H1 (cell line): ENCODE results near the gene GPM6B. TPM values are rescaled to one million over a fixed set of nuclear protein-coding genes. Genes with fewer than 3 reads are reported as not detected.
A peak's percentile ranks its signal among the peaks of the same experiment; 100 is the strongest.

ENCODE experiments used
- CTCF ChIA-PET: fragments of 300-600 bp; sonication (Branson Sonifier 250); formaldehyde crosslinking; loops from one replicate; lab custom pipeline; 2021; ENCODE audit not compliant: partially characterized antibody; lab: Charles Lee
- POLR2A ChIA-PET: fragments of 300-600 bp; sonication (Branson Sonifier 250); formaldehyde crosslinking; loops from one replicate; lab custom pipeline; 2021; ENCODE audit warnings: inconsistent platforms; ENCODE audit not compliant: partially characterized antibody; lab: Charles Lee
- DNase-seq, 2 experiments: peaks; one replicate each; pipeline versions ENCODE4 v3.0.0 to v3.0.0-alpha.2; 2010 to 2022; ENCODE audit warnings: low spot score in 2 of 2, low read depth in 1 of 2, mixed read lengths in 1 of 2
- FAIRE-seq: peaks from 2 replicates; lab custom pipeline; 2011; peaks lifted over from hg19 to GRCh38; lab: Jason Lieb, UNC
- H2AFZ ChIP-seq: 2 replicates; pipeline ENCODE4 v1.8.1; 2012; ENCODE audit warnings: low read length, inconsistent platforms
- H2AK5ac ChIP-seq: 2 replicates; pipeline ENCODE4 v1.6.1; 2013; ENCODE audit warnings: low read depth, low read length
- H2BK120ac ChIP-seq: replicated peaks from 2 replicates; pipeline ENCODE3; 2013; ENCODE audit warnings: low read depth, low read length, inconsistent platforms
- H2BK12ac ChIP-seq: 2 replicates; pipeline ENCODE4 v1.6.1; 2013; ENCODE audit warnings: low read depth, low read length
- H2BK15ac ChIP-seq: 2 replicates; pipeline ENCODE4 v1.6.1; 2013; ENCODE audit warnings: low read length
- H2BK20ac ChIP-seq: 2 replicates; pipeline ENCODE4 v1.6.1; 2013; ENCODE audit warnings: low read length
- H2BK5ac ChIP-seq: 2 replicates; pipeline ENCODE4 v1.6.1; 2013; ENCODE audit warnings: low read depth, low read length
- H3K14ac ChIP-seq: 2 replicates; pipeline ENCODE4 v1.6.1; 2013; ENCODE audit warnings: inconsistent platforms; ENCODE audit not compliant: insufficient read length
- H3K18ac ChIP-seq: 2 replicates; pipeline ENCODE4 v1.6.1; 2013; ENCODE audit warnings: low read length; ENCODE audit errors: extremely low read depth
- H3K23ac ChIP-seq: 2 replicates; pipeline ENCODE4 v1.6.1; 2013; ENCODE audit warnings: inconsistent platforms; ENCODE audit not compliant: insufficient read length
- H3K23me2 ChIP-seq: 2 replicates; pipeline ENCODE4 v1.6.1; 2013; ENCODE audit warnings: low read depth, low read length
- H3K27ac ChIP-seq: 2 replicates; pipeline ENCODE4 v1.6.1; 2011; ENCODE audit warnings: low read depth, low read length, inconsistent platforms
- H3K27me3 ChIP-seq, 4 experiments: replicated peaks in 1 of 4; 1 replicate in 1 of 4; 2 replicates in 3 of 4; pipeline versions ENCODE4 v1.6.1 to v1.8.1; 2011 to 2013; ENCODE audit warnings: low read length in 3 of 4, mild to moderate bottlenecking in 3 of 4, inconsistent platforms in 2 of 4, mixed read lengths in 2 of 4, moderate library complexity in 1 of 4; ENCODE audit not compliant: control insufficient read depth in 3 of 4, insufficient read depth in 3 of 4; ENCODE audit errors: extremely low read depth in 1 of 4
- H3K36me3 ChIP-seq, 4 experiments: 2 replicates each; pipeline versions ENCODE4 v1.6.1 to v1.8.1; 2011 to 2013; ENCODE audit warnings: mild to moderate bottlenecking in 4 of 4, low read length in 3 of 4, moderate library complexity in 2 of 4, control low read depth in 1 of 4, inconsistent platforms in 1 of 4; ENCODE audit not compliant: insufficient read depth in 4 of 4, control insufficient read depth in 2 of 4
- H3K4ac ChIP-seq: replicated peaks from 2 replicates; pipeline ENCODE3; 2013; ENCODE audit warnings: low read length, low read depth, mixed read lengths, inconsistent platforms; ENCODE audit not compliant: insufficient read length
- H3K4me1 ChIP-seq, 4 experiments: replicated peaks in 1 of 4; 1 replicate in 1 of 4; 2 replicates in 3 of 4; pipeline versions ENCODE4 v1.6.1 to v1.8.1; 2011 to 2013; ENCODE audit warnings: low read length in 3 of 4, inconsistent platforms in 2 of 4, mixed read lengths in 1 of 4; ENCODE audit not compliant: insufficient read depth in 4 of 4, control insufficient read depth in 3 of 4
- H3K4me2 ChIP-seq, 2 experiments: 2 replicates each; pipeline versions ENCODE4 v1.6.1 to v1.8.1; 2011 to 2013; ENCODE audit warnings: low read depth in 2 of 2, low read length in 2 of 2, control low read depth in 1 of 2, inconsistent platforms in 1 of 2, mild to moderate bottlenecking in 1 of 2; ENCODE audit not compliant: insufficient read depth in 1 of 2
- H3K4me3 ChIP-seq, 4 experiments: fragments of 200-600, 300-600 bp in 1 of 4; sonication (generic), shearing (Covaris generic), sonication (Bioruptor Twin) in 1 of 4; 2 replicates each; pipeline versions ENCODE4 v1.5.1 to v1.8.1; 2011 to 2016; ENCODE audit warnings: low read length in 4 of 4, low read depth in 3 of 4, control low read depth in 2 of 4, inconsistent platforms in 2 of 4, mild to moderate bottlenecking in 2 of 4, mixed read lengths in 1 of 4, moderate library complexity in 1 of 4; ENCODE audit not compliant: insufficient read depth in 2 of 4; ENCODE audit errors: extremely low read depth in 1 of 4
- H3K56ac ChIP-seq: replicated peaks from 2 replicates; pipeline ENCODE3; 2013; ENCODE audit warnings: low read depth, mild to moderate bottlenecking, mixed read lengths, low read length, inconsistent platforms; ENCODE audit not compliant: insufficient read length
- H3K79me1 ChIP-seq: 2 replicates; pipeline ENCODE4 v1.6.1; 2013; ENCODE audit warnings: low read depth, low read length, control low read depth
- H3K79me2 ChIP-seq, 2 experiments: 2 replicates each; pipeline versions ENCODE4 v1.6.1 to v1.8.1; 2012 to 2013; ENCODE audit warnings: low read length in 2 of 2, mild to moderate bottlenecking in 2 of 2, inconsistent platforms in 1 of 2; ENCODE audit not compliant: insufficient read depth in 2 of 2, control insufficient read depth in 1 of 2
- H3K9ac ChIP-seq, 4 experiments: replicated peaks in 1 of 4; 1 replicate in 1 of 4; 2 replicates in 3 of 4; pipeline versions ENCODE4 v1.6.1 to v1.8.1; 2011 to 2013; ENCODE audit warnings: low read depth in 3 of 4, low read length in 3 of 4, control low read depth in 2 of 4, mild to moderate bottlenecking in 2 of 4, moderate library complexity in 2 of 4, inconsistent platforms in 1 of 4; ENCODE audit errors: extremely low read depth in 1 of 4
- H3K9me3 ChIP-seq, 2 experiments: 2 replicates each; pipeline versions ENCODE4 v1.6.1 to v1.8.1; 2012 to 2013; ENCODE audit warnings: mild to moderate bottlenecking in 2 of 2, moderate library complexity in 2 of 2, control low read depth in 1 of 2, inconsistent platforms in 1 of 2, low read depth in 1 of 2, low read length in 1 of 2, mixed read lengths in 1 of 2; ENCODE audit not compliant: insufficient read depth in 2 of 2
- H4K20me1 ChIP-seq, 2 experiments: replicated peaks in 1 of 2; 2 replicates each; pipeline versions ENCODE3 to v1.8.1; 2011 to 2013; ENCODE audit warnings: inconsistent platforms in 2 of 2, low read length in 2 of 2, mild to moderate bottlenecking in 1 of 2; ENCODE audit not compliant: insufficient read depth in 2 of 2, control insufficient read depth in 1 of 2
- H4K5ac ChIP-seq: 2 replicates; pipeline ENCODE4 v1.6.1; 2013; ENCODE audit warnings: low read length, low read depth, mixed read lengths, inconsistent platforms; ENCODE audit not compliant: insufficient read length
- H4K8ac ChIP-seq: 2 replicates; pipeline ENCODE4 v1.8.0; 2013; ENCODE audit warnings: mild to moderate bottlenecking, moderate library complexity, low read length, inconsistent platforms; ENCODE audit not compliant: insufficient read depth; ENCODE audit errors: extremely low read depth
- H4K91ac ChIP-seq: replicated peaks from 2 replicates; pipeline ENCODE3; 2013; ENCODE audit warnings: low read length, mixed read lengths, inconsistent platforms; ENCODE audit not compliant: insufficient read length
- EGR1 ChIP-seq: IDR thresholded peaks from 2 replicates; pipeline ENCODE4 v1.6.1; 2011; ENCODE audit warnings: low read depth, low read length, borderline replicate concordance
- RXRA ChIP-seq: IDR thresholded peaks from 2 replicates; pipeline ENCODE4 v1.6.1; 2011; ENCODE audit warnings: low read depth, mild to moderate bottlenecking, low read length, moderate library complexity; ENCODE audit not compliant: insufficient read depth
- YY1 ChIP-seq: IDR thresholded peaks from 2 replicates; pipeline ENCODE4 v1.6.1; 2011; ENCODE audit warnings: low read depth, mild to moderate bottlenecking, low read length
- WGBS, 2 experiments: shearing (Covaris generic) in 1 of 2; methylation state at CpG; one replicate each; pipeline versions ENCODE4 v1.1.6 to v1.1.7; 2013 to 2015; ENCODE audit warnings: low lambda C conversion rate in 2 of 2, mixed read lengths in 2 of 2, inconsistent platforms in 1 of 2, low coverage in 1 of 2, missing lambda C conversion rate in 1 of 2; ENCODE audit not compliant: insufficient replicate concordance in 2 of 2, insufficient coverage in 1 of 2, insufficient read length in 1 of 2; ENCODE audit errors: extremely low coverage in 1 of 2, missing lambda C conversion rate in 1 of 2; 5-methylcytosine and 5-hydroxymethylcytosine counted together
- polyA plus RNA-seq, 7 experiments: library from polyadenylated mRNA; depleted of rRNA in 3 of 7; stranded (reverse) in 5 of 7; unstranded in 2 of 7; fragments of >200 nt in 5 of 7; fragments of 200-250 nt in 2 of 7; gene quantifications; 1 replicate in 5 of 7; 2 replicates in 1 of 7; 4 replicates in 1 of 7; pipeline versions ENCODE4 v1.2.1 to v1.2.3, GENCODE V29; 2011 to 2013; ENCODE audit warnings: missing spikeins in 2 of 7, mixed read lengths in 2 of 7
- total RNA-seq: library from RNA; stranded (reverse); fragmentation: NEBNext Ultra II Directional; extraction: Animal tissue kit (Norgen Biotek cat#: 25700); gene quantifications from 2 replicates; pipeline ENCODE4 v1.2.1, GENCODE V29; 2021

Gene GPM6B
- total and polyA plus RNA-seq, 2 of the 8 experiments (the other 6 are each of a cell fraction or from before 2014, with no cell fraction given): 132 to 175 TPM

- no peak overlapping the region for H2AFZ ChIP-seq
- POLR2A ChIA-PET: no interaction called here
- peak overlapping the region in 1 of 2 experiments; percentile 17; a peak in 2 of 4 replicates for H3K4me2 ChIP-seq
- no peak overlapping the region; the same call in 1 of the 2 replicates for H3K18ac ChIP-seq
- H4K91ac ChIP-seq: no peak overlapping the region
- H3K79me2 ChIP-seq: peaks cover 0 to 36% of the 10 kb centered on the region in 2 experiments; a peak in 2 of 4 replicates
- 60% methylated on average over 1 of the region's 1 CpG; no CpG with 5 or more reads in 1 of the 2 experiments for WGBS, 2 experiments
- peak overlapping the region in 1 of 4 experiments; percentile 9; a peak in 1 of 8 replicates for H3K4me3 ChIP-seq
- FAIRE-seq (no peak), DNase-seq (no peak)
- H3K23ac ChIP-seq: no peak overlapping the region
- H3K56ac ChIP-seq: no peak overlapping the region
- H2BK120ac ChIP-seq: no peak overlapping the region
- H2AK5ac ChIP-seq: no peak overlapping the region
- no peak overlapping the region for H4K5ac ChIP-seq
- no peaks in the 10 kb centered on the region; a peak in 1 of 8 replicates for H3K36me3 ChIP-seq
- H2BK20ac ChIP-seq: no peak overlapping the region
- H3K4me1 ChIP-seq: peaks cover 0 to 6% (median 0%) of the 10 kb centered on the region in 4 experiments; a peak in 2 of 7 replicates
- H3K14ac ChIP-seq: no peak overlapping the region
- CTCF ChIA-PET: no interaction called here
- no peak overlapping the region for H3K9ac ChIP-seq
- no peak overlapping the region for H3K4ac ChIP-seq
- H4K20me1 ChIP-seq: no peaks in the 10 kb centered on the region
- H3K27me3 ChIP-seq: no peaks in the 10 kb centered on the region
- no peaks in the 10 kb centered on the region; the same call in none of the 2 replicates for H3K79me1 ChIP-seq
- H3K27ac ChIP-seq: no peak overlapping the region
- H2BK15ac ChIP-seq: no peak overlapping the region
- H2BK12ac ChIP-seq: no peak overlapping the region
- H3K9me3 ChIP-seq: no peaks in the 10 kb centered on the region
- H3K23me2 ChIP-seq: no peaks in the 10 kb centered on the region
- H2BK5ac ChIP-seq: no peak overlapping the region
- no peak overlapping the region for H4K8ac ChIP-seq
- TF ChIP-seq RXRA (no peak), YY1 (no peak), EGR1 (no peak)
These were observed 39.0 kb upstream of the GPM6B start for GRCh38 chrX:13855689-13856450.
